ENCODE data around the gene UQCC5.

DNA sequence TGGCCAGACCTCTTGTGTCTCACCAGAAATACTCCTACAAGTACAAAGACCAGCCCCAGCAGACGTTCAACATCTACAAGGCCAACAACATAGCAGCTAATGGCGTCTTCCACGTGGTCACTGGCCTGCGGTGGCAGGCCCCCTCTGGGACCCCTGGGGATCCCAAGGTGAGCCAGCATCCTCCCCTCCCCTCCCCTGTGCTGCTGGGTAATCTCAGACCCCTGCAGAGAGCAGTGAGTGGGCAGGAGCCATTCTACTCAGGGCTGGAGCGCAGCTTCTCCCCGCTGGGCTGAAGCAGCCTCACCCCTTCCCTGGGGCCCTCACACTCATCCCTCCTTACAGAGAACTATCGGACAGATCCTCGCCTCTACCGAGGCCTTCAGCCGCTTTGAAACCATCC, 31.4 kb upstream of the UQCC5 start:
- TF ChIP-seq SUZ12 (IDR thresholded peaks at IDR 0.05) = no peak
- no peak for TF ChIP-seq FOXM1 (IDR thresholded peaks at IDR 0.05; ENCODE audit: borderline replicate concordance)
- no peak for TF ChIP-seq ZNF384 (IDR thresholded peaks at IDR 0.05)
- no peak for TF ChIP-seq CTBP1 (IDR thresholded peaks at IDR 0.05; ENCODE audit: borderline replicate concordance)
- TF ChIP-seq HDGF (IDR thresholded peaks at IDR 0.05; ENCODE audit: borderline replicate concordance) = no peak
